HG03045 (cell line): ENCODE results near the gene CD320.
"Not testable (repeated sequence)": the region's sequence is repeated elsewhere in the genome, so short reads cannot be mapped to it uniquely, and the experiment has no call there.

Experiments used
- ATAC-seq: cut with Tn5 transposase; IDR thresholded peaks from one replicate; pipeline ENCODE4 v1.9.1; 2021; ENCODE audit warnings: mild to moderate bottlenecking, moderate library complexity; ENCODE audit not compliant: unreplicated experiment

Gene CD320

DNA sequence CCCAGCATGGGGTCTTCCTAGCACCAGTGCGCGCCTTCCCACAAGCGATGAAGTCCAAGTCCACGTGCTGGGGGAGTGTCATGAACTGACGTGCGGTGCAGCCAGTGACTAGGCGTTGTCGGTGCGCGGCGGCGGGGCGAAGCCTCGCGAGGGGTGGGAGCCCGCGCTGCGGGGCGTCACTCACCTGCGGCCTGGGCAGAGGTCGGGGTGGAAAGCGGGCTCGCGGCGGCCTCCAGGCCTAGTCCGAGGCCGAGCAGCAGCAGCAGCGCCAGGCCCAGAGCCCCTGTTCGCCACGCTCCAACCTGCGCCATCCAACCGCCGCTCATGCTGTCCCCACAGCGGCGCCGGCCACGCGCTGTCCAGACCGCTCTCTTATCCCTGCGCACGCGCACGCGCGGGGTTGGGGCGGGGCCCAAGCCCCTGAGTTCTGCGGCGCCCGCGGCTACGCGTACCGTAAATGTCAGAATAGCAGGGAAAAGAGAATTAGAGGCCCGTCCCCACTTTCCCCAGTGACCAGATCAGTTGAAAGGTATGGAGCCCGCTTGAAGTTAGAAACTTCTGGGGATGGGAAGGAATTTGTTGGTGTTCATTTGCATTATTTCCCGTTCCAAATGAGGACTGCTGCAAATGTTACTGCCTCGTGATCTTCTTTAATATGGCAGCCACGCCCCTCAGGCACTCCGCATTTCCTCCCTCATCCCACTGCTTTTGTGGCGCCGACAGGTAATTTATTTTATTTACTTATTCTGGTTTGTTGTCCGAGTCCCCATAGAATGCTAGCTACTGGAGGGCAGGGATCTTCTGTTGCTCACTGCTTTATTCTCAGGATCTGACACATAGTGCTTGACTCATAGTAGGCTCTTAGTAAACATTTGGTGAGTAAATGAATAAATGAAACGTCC, at the start of gene CD320:
TSS of gene CD320 (minus strand) at position 394 of the 902 bp plus-strand sequence. CDS start at position 326, 68 bp downstream.
- peak; percentile 76 for ATAC-seq

DNA sequence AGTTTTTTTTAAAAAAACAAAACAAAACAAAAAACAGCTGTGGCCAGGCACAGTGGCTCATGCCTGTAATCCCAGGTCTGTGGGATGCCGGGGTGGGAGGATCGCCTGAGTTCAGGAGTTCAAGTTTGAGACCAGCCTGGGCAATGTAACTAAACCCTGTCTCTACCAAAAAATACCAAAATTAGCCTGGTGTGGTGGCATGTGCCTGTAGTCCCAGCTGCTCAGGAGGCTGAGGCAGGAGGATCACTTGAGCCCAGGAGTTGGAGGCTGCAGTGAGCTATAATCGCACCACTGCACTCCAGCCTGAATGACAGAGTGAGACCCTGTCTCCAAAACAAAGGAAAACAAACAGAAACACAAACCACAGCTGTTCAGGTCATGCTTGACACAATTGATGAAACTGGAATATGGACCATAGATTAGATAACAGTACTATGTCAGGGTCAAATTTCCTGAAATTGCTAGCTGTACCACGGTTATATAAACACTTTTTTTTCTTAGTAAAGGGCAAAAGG, 48.9 kb upstream of the CD320 start:
- no peak for ATAC-seq

DNA sequence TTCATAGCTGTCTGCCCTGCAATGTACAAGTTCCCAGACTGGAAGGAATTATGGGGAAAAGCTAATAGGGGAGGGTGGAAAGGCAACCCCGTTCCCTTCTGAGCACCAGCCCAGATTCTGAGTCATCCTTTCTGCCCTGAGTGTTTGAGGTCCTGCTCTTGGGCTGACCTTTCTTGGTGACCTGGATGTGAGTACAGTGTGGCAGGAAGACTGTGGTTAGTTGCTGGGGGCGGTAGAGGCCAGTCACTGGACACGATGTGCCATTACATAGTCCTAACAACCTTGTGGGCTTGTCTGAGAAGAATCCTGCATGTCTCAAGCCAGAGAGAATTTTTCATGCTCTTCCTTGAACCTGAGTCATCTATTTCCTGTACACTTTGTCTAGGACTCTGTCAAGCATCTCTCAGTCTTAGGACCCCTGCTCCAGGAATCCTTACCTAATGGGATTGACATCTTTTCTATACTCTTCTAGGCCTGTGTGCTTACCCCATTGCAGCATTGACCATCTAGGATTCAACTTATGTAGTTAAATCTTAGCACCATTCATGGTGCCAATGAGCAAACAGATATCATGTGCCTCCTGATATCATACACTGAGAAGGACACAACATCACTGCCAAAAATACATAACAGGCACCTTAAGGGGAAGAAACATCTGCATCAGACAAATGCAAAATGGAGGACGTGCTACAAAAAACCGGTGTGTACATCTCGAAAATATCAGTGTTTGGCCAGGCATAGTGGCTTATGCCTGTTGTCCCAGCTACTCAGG, 47.7 kb upstream of the CD320 start:
- no peak for ATAC-seq

DNA sequence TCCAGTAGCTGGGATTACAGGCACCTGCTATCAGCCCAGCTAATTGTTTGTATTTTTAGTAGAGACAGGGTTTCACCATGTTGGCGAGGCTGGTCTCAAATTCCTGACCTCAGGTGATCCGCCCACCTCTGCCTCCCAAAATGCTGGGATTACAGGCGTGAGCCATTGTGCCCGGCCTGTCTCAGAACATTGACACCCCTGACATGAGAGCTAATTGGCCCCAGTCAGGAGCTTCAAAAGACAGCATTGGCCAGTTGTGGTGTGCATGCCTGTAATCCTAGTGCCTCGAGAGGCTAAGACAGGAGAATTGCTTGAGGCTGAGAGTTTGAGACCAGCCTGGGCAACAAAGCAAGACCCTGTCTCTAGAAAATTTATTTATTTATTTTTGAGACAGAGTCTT, 44.7 kb upstream of the CD320 start:
- ATAC-seq: not testable (repeated sequence)

DNA sequence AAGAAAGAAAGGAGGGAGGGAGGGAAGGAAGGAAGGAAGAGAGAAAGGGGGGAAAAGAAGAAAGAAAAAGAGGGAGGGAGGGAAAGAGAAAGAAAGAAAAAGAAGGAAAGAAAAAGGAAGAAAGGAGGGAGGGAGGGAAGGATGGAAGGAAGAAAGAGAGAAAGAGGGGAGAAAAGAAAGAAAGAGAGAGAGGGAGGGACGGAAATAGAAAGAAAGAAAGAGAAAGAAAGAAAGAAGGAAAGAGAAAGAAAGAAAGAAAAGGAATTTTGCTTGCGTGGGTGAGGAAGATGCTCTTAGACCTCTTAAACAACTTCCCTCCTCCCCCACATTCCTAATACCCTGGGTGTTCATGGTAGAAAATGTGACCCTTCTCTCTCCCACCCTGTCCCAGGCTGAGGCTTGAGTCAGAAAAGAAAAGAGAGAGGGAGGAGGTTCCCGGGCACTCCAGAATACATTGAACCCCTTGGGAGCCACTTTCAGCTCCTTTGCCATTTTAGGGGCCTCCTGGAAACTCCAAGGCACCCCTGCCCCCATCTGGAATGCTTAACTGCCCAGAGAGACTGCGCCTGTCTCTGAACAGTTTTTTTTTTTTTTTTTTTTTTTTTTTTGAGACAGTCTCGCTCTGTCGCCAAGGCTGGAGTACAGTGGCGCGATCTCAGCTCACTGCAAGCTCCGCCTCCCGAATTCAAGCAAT, 44.1 kb upstream of the CD320 start:
- no peak for ATAC-seq

DNA sequence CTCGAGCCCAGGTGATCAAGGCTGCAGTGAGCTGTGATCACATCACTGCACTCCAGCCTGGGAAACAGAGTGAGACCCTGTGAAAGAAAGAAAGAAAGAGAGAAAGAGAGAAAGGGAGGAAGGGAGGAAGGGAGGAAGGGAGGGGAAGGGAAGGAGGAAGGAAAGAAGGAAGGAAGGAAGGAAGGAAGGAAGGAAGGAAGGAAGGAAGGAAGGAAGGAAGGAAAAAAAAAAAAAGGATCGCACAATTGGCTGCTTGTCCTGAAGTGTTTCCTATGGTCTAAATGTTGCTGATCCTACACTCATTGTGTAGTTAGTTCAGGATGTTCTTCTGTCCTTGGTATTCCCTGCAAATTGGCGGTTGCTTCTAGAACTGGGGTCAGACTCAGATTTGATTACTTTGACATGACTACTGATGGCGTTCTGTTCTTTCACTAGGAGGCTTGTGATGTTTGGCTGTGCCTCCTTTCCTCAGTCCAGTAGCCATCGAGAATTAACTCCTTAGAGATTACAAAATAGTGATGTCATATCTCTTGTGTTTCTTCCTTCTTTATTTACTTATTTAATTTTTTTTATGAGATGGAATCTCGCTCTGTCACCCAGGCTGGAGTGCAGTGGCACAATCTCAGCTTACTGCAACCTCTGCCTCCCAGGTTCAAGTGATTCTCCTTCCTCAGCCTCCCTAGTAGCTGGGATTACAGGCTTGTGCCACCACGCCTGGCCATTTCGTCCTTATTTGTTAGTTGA, 41.6 kb upstream of the CD320 start:
- ATAC-seq: not testable (repeated sequence)

DNA sequence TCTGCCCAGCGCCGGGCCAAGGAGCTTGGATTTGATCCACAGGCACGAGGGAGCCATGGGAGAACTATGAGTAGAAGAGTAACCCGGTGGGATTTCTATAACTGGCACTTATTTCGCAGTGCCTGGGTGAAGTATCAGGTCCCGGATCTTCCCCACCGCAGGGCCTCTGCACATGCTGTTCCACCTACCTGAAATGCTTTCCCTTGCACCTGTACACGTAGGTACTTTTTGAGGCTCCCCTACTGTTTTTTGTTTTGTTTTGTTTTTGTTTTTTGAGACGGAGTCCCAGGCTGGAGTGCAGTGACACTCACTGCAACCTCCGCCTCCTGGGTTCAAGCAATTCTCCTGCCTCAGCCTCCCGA, 35.3 kb upstream of the CD320 start:
- ATAC-seq: no peak

DNA sequence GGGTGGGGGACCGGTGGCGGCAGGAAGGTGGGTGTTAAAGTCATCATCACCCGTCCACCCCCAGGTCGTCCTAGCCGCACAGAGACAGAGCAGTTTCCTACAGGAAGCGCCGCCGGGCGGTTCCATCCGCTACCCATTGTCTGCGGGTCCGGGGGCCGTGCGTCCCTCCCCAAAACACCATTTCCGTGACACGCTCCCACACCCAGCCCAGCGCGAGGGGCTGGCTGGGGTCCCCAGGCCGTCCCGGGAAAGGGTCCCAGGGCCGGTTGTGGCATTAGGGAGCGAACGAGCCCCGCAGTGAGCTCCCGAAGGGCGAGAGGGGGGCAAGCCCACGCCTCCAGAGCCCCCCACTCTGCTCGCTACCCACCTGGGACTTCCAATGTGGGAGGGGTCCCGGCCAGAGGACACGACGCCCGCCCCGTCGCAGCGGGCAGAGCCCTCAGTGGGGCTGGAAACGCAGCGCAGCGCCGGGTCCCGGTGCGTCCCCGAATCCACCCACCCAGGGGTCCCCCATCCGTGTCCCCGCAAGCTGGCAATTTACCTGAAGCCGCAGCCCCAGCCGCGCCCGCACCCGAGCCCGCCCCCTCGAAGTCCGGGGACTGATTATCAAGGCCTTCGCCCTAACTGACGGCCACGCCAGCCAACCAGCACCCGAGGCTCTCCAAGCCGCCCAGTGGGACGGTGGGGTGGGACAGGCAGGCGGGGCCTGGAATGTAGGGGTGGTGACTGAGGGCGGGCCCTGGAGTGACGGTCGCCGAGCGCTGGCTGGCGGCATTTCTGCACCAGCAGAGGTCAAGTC, 34.7 kb upstream of the CD320 start, which contains the start of gene KANK3:
TSS of gene KANK3 (minus strand) at position 579 of the 799 bp plus-strand sequence. CDS start 5,434 bp downstream, outside the sequence.
- peak; percentile 90 for ATAC-seq

DNA sequence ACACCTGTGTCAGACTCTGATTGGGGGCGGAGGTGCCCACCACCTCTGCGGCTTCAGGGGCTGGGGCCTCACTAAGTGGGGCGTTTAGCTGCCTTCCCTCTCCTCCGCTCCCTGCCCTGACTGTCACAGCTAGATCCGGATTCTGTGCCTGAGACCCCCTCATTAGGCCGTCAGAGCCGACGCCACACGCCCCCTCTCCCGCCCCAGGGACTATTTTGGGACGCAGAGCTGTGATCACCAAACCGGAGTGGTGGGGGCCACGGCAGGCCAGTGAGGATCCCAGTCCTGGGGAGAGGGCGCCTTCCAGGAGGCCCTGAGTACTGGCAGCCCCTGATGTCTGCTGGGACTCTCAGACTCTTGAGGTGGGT, 34.1 kb upstream of the CD320 start:
- no peak for ATAC-seq

DNA sequence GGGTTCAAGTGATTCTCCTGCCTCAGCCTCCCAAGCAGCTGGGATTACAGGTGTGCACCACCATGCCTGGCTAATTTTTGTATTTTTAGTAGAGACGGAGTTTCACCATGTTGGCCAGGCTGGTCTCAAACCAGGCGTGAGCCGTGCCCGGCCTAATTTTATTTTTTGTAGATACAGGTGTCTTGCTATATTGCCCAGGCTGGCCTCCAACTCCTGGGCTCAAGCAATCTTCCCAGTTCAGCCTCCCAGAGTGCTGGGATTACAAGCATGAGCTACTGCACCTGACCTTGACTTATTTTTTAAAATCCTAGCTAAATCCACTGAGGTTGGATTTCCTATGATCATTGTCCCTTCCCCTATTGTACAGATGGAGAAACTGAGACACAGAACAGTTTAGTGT, 33.3 kb upstream of the CD320 start:
- not testable (repeated sequence) for ATAC-seq

DNA sequence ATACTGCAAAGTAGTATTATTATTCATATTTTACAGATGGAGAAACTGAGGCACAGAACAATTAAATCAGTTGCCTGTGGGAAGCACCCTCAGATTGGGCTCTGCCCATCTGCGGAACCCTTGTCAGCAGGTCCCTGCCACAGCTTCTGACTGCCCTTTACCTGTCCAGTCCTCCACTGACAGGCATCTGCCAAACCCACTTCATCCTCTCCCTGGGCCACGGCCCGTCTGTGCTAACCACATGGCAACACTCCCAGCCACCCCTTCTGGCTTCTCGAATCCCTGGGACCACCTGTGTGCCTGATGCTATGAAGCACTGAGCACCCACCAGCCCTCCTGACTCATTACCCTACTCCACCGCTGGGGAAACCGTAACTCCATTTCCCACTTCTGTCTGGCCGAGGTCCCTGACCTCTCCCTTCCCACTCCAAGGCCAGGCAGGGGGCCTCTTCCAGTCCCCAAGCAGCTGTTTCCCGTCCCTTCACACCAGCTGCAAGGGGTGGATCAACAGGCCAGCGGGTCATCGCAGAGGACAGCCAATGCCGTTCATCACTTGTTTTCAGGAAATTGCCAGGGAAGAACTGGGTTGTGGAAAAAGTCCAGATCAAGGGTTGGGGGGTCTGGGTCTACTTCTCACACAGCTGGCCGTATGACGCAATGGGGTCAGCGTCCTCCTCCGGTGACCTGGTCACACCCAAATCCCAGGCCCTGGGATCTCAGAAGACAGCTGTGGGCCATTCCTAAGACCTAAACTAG, 32.4 kb upstream of the CD320 start:
- no peak for ATAC-seq

DNA sequence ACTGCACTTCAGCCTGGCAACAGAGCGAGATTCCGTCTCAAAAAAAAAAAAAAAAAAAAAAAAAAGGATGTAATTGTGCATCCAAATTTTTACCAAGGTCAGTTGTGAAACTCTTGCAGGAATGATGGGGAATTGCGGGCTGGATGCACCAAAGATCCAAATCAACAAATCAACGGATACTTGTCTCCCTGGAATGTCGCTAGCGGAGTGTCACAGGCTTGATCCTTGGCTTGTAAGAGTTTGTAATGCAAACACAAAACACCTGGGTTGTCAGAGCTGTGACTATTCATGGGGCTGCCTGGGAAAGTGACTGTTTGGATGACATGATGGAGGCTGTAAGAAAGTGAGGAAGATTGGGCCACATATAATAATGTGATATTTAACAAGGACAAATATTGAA, 30.7 kb upstream of the CD320 start:
- no peak for ATAC-seq

DNA sequence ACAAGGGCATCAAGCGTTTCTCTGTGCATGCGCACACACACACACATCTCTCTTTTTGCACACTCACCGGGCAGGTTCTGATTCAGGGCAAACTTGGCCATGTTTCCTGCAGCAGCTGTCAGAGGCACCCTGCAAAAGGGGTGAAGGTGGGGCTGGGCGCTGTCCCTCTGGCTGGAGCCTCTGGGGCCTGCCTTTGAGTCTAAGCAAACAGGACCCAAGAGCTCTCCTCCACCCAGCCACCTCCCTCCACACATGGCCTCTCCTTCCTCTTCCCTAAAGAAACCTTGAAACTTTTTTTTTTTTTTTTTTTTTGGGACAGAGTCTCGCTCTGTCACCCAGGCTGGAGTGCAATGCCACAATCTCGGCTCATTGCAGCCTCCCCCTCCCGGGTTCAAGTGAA, 29.6 kb upstream of the CD320 start:
- no peak for ATAC-seq

DNA sequence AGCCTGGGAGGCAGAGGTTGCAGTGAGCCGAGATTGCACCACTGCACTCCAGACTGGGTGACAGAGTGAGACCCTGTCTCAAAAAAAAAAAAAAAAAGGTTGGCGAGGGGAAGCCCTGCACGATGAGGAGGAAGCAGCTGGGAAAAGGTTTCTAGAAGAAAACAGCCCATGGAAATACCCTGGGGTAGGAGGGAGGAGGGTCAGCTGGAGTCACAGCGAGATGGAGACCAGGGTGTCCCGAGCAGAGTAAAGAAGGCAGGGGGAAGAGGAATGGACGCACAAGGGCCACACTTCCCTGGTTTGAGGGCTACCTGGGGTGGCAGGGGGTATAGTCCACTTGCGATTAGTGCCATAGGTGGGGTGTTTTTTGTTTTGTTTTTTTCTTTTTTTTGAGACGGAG, 28.5 kb upstream of the CD320 start:
- ATAC-seq: no peak

DNA sequence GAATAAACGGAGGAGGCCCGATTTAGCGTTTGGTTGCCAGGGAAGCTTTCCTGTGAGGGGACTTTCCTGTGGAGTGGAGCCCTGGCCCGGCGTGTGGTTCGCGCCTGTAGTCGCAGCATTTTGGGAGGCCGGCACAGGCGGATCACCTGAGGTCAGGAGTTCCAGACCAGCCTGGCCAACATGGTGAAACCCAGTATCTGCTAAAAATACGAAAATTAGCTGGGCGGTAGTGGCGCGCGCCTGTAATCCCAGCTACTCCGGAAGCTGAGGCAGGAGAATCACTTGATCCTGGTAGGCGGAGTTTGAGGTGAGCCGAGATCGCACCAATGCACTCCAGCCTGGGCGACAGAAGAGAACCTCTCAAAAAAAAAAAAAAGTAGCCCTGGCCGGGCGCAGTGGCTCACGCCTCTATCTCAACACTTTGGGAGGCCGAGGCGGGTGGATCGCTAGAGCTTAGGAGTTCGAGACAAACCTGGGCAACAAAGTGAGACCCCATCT, 28.0 kb upstream of the CD320 start:
- ATAC-seq: no peak

DNA sequence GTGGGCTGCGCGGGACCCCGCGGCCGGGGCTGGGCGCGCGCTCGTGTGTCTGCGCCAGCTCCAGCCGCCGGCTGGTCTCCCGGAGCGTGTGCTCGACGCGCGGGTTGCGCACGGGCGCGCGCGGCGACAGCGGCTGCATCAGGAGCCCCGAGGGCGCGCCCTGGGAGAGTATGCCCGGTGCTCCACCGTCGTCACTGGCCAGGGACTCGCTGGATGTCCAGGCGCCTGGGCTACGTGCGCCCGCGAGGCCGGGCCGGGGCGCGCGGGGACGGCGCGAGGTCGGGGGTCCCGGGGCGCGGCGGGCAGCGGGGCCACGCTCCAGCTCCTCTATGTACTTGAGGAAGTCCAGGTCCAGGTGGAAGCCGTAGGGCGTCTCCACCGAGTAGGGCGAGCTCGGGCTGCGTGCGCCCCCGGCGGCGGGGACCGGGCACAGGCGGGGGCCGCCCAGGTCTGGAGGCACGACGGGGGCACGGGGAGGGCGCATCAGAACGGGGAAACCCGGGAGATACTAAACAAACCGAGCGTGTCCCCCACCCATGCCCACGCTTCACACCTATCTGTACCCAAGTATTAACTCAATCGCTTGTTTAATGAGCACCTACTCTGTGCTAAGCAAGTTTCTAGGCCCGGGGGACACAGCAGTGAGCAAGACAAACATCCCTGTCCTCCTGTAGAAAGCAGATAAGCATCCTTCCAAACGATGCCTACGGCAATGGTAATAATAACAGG, 27.3 kb upstream of the CD320 start:
- ATAC-seq: no peak

DNA sequence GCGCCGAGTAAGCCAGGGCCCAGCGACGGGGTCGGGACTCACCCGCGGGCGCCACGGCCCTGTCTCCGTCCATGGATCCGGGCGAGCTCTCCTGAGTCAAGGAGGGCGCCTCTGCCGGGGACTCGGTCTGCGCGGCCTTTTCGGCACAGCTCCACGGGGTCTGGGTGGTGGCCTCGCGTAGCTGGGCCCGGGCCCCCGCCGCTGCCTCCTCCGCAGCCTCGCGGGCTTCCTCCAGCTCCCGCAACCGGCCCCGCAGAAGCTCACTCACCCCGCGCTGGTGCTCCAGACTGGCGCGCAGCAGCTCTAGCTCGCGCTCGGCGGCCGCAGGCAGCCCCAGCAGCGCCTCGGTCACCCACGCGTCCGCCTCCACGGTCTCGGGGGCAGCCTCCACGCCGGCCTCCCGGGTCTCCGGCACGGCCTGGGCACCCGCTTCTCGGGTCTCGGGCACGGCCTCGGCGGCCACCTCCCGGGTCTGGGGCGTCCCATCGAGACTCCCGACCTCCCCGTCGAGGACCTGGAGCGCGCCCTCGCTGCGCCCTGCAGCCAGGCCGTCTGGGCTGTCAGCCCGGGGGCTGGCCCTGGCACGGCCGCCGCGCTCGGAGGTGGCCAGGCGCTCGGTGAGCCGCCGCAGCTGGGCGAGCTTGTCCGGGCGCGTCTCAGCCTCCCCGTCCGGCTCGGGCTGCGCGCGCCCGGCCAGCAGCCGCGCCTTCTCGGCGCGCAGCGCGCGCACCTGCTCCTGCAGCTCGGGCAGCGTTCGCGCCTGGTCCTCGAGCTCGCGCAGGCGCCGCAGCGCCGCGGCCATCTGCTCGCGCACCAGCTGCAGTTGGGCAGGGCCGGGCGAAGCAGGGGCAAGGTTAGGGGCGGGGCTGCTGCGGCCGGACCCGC, 26.5 kb upstream of the CD320 start:
- no peak for ATAC-seq
